ENCODE data around the gene ATRAID.

Gene ATRAID

GRCh38 chr2:27243391-27244130 lies 31.7 kb downstream of the ATRAID start:
- DNase-seq (ENCODE audit: low read depth, low spot score) = no peak
- in situ Hi-C loops (cut with HindIII; ENCODE audit: low sequenced_read_pairs) = no loop called here

GRCh38 chr2:27245116-27245515 lies 33.3 kb downstream of the ATRAID start:
- no peak overlapping the region for H3K4me3 ChIP-seq (ENCODE audit: low read depth, low read length)
- TF ChIP-seq CTCF (IDR thresholded peaks at IDR 0.05; ENCODE audit: low read depth, low read length) = no peak
- in situ Hi-C loops (cut with HindIII; ENCODE audit: low sequenced_read_pairs) = no loop called here
- DNase-seq (ENCODE audit: low read depth, low spot score) = no peak

More at GRCh38 chr2:27243391-27244130, 31.7 kb downstream of the ATRAID start:
- TF ChIP-seq CTCF (IDR thresholded peaks at IDR 0.05; ENCODE audit: low read depth, low read length) = no peak
- H3K4me3 ChIP-seq (ENCODE audit: low read depth, low read length) = no peak overlapping the region

GRCh38 chr2:27245626-27246025 lies 33.8 kb downstream of the ATRAID start:
- DNase-seq (ENCODE audit: low read depth, low spot score) = no peak
- no peak overlapping the region for H3K4me3 ChIP-seq (ENCODE audit: low read depth, low read length)
- in situ Hi-C loops (cut with HindIII; ENCODE audit: low sequenced_read_pairs) = no loop called here
- no peak for TF ChIP-seq CTCF (IDR thresholded peaks at IDR 0.05; ENCODE audit: low read depth, low read length)

- TF ChIP-seq CTCF (IDR thresholded peaks at IDR 0.05; ENCODE audit: low read depth, low read length) = no peak
- no peak for DNase-seq (ENCODE audit: low read depth, low spot score)
- in situ Hi-C loops (cut with HindIII; ENCODE audit: low sequenced_read_pairs) = no loop called here
- no peak overlapping the region for H3K4me3 ChIP-seq (ENCODE audit: low read depth, low read length)
Observed at GRCh38 chr2:27247893-27248292, 36.1 kb downstream of the ATRAID start.

GRCh38 chr2:27249159-27249890 lies 37.5 kb downstream of the ATRAID start:
- in situ Hi-C loops (cut with HindIII; ENCODE audit: low sequenced_read_pairs) = no loop called here
- DNase-seq (ENCODE audit: low read depth, low spot score) = peak; percentile 44
- no peak for TF ChIP-seq CTCF (IDR thresholded peaks at IDR 0.05; ENCODE audit: low read depth, low read length)
- H3K4me3 ChIP-seq (ENCODE audit: low read depth, low read length) = no peak overlapping the region

- peak; percentile 80 for TF ChIP-seq CTCF (IDR thresholded peaks at IDR 0.05; ENCODE audit: low read depth, low read length)
- in situ Hi-C loops (cut with HindIII; ENCODE audit: low sequenced_read_pairs) = loop anchor here (25.0 kb wide), 1 partner anchor 138 kb away; the partner anchor contains the start of genes ABHD1 and CGREF1
- peak; percentile 13 for DNase-seq (ENCODE audit: low read depth, low spot score)
- no peak overlapping the region for H3K4me3 ChIP-seq (ENCODE audit: low read depth, low read length)
Observed at GRCh38 chr2:27249891-27250651, 38.2 kb downstream of the ATRAID start.
